ENCODE data around the gene CDS2.

Gene CDS2

DNA sequence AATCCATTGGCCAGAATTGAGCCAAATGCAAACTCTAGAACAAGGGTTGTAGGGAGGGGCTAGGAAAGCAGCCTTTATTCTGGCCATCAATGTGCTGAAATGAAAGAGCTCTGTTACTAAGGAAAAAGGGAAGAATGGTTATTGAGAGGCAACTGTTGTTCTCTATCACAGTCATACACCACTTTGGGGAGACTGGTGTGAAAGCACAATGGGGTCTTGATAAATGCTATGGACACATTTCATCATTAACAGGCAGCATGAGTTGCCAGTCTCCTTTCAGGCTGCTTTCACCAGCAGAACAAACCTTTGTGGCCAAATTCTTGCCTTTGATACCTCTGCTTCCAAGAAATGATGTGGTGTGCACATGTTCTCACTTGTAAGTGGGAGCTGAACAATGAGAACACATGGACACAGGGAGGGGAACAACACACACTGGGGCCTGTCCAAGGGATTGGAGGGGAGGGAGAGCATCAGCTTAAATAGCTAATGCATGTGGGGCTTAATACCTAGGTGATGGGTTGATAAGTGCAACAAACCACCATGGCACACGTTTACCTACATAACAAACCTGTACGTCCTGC is 86.2 kb downstream of the CDS2 start:
- Histone ChIP-seq H3K4me3 (ENCODE audit: insufficient read length, low read depth) (no peak overlapping the region), H3K9me3 (ENCODE audit: insufficient read depth, low read length) (no peaks in the 10 kb centered on the region), H3K27me3 (ENCODE audit: insufficient read depth, insufficient read length) (no peaks in the 10 kb centered on the region), H3K4me1 (ENCODE audit: insufficient read depth, insufficient read length) (no peaks in the 10 kb centered on the region), H3K36me3 (ENCODE audit: insufficient read depth, insufficient read length, low read length) (peaks cover 3% of the 10 kb centered on the region), H3K9ac (ENCODE audit: insufficient read length, low read depth) (no peak overlapping the region)
- TF ChIP-seq SUZ12 (IDR thresholded peaks at IDR 0.05; ENCODE audit: extremely low read depth, insufficient read depth, insufficient read length) (no peak), YY1 (IDR thresholded peaks at IDR 0.05; ENCODE audit: insufficient read depth, insufficient read length) (no peak), ZNF274 (IDR thresholded peaks at IDR 0.05; ENCODE audit: low read depth, low read length) (no peak)
- no peak for DNase-seq (ENCODE audit: low read depth, low spot score)

GRCh38 chr20:5214826-5215225 is 88.0 kb downstream of the CDS2 start:
- DNase-seq (ENCODE audit: low read depth, low spot score): no peak
- TF ChIP-seq SUZ12 (IDR thresholded peaks at IDR 0.05; ENCODE audit: extremely low read depth, insufficient read depth, insufficient read length) (no peak), ZNF274 (IDR thresholded peaks at IDR 0.05; ENCODE audit: low read depth, low read length) (no peak), YY1 (IDR thresholded peaks at IDR 0.05; ENCODE audit: insufficient read depth, insufficient read length) (no peak)

GRCh38 chr20:5215672-5216304 is 89.0 kb downstream of the CDS2 start:
- Histone ChIP-seq H3K36me3 (ENCODE audit: insufficient read depth, insufficient read length, low read length) (peaks cover 3% of the 10 kb centered on the region), H3K4me3 (ENCODE audit: insufficient read length, low read depth) (no peak overlapping the region), H3K27me3 (ENCODE audit: insufficient read depth, insufficient read length) (no peaks in the 10 kb centered on the region), H3K9ac (ENCODE audit: insufficient read length, low read depth) (no peak overlapping the region), H3K9me3 (ENCODE audit: insufficient read depth, low read length) (no peaks in the 10 kb centered on the region), H3K4me1 (ENCODE audit: insufficient read depth, insufficient read length) (no peaks in the 10 kb centered on the region)
- TF ChIP-seq ZNF274 (IDR thresholded peaks at IDR 0.05; ENCODE audit: low read depth, low read length): no peak
- no peak for TF ChIP-seq SUZ12 (IDR thresholded peaks at IDR 0.05; ENCODE audit: extremely low read depth, insufficient read depth, insufficient read length)
- no peak for TF ChIP-seq YY1 (IDR thresholded peaks at IDR 0.05; ENCODE audit: insufficient read depth, insufficient read length)
- DNase-seq (ENCODE audit: low read depth, low spot score): no peak

More at GRCh38 chr20:5214826-5215225, 88.0 kb downstream of the CDS2 start:
- H3K4me3 ChIP-seq (ENCODE audit: insufficient read length, low read depth): no peak overlapping the region
- H3K4me1 ChIP-seq (ENCODE audit: insufficient read depth, insufficient read length): no peaks in the 10 kb centered on the region
- no peaks in the 10 kb centered on the region for H3K9me3 ChIP-seq (ENCODE audit: insufficient read depth, low read length)
- no peaks in the 10 kb centered on the region for H3K27me3 ChIP-seq (ENCODE audit: insufficient read depth, insufficient read length)
- no peak overlapping the region for H3K9ac ChIP-seq (ENCODE audit: insufficient read length, low read depth)
- H3K36me3 ChIP-seq (ENCODE audit: insufficient read depth, insufficient read length, low read length): peaks cover 3% of the 10 kb centered on the region

GRCh38 chr20:5216663-5217062 is 89.9 kb downstream of the CDS2 start:
- Histone ChIP-seq H3K9ac (ENCODE audit: insufficient read length, low read depth) (no peak overlapping the region), H3K4me1 (ENCODE audit: insufficient read depth, insufficient read length) (no peaks in the 10 kb centered on the region), H3K36me3 (ENCODE audit: insufficient read depth, insufficient read length, low read length) (peaks cover 3% of the 10 kb centered on the region), H3K27me3 (ENCODE audit: insufficient read depth, insufficient read length) (no peaks in the 10 kb centered on the region), H3K4me3 (ENCODE audit: insufficient read length, low read depth) (no peak overlapping the region), H3K9me3 (ENCODE audit: insufficient read depth, low read length) (no peaks in the 10 kb centered on the region)
- TF ChIP-seq YY1 (IDR thresholded peaks at IDR 0.05; ENCODE audit: insufficient read depth, insufficient read length): no peak
- TF ChIP-seq ZNF274 (IDR thresholded peaks at IDR 0.05; ENCODE audit: low read depth, low read length): no peak
- TF ChIP-seq SUZ12 (IDR thresholded peaks at IDR 0.05; ENCODE audit: extremely low read depth, insufficient read depth, insufficient read length): no peak
- DNase-seq (ENCODE audit: low read depth, low spot score): no peak

- no peak for DNase-seq (ENCODE audit: low read depth, low spot score)
- Histone ChIP-seq H3K36me3 (ENCODE audit: insufficient read depth, insufficient read length, low read length) (no peaks in the 10 kb centered on the region), H3K4me3 (ENCODE audit: insufficient read length, low read depth) (no peak overlapping the region), H3K27me3 (ENCODE audit: insufficient read depth, insufficient read length) (no peaks in the 10 kb centered on the region), H3K4me1 (ENCODE audit: insufficient read depth, insufficient read length) (no peaks in the 10 kb centered on the region), H3K9ac (ENCODE audit: insufficient read length, low read depth) (no peak overlapping the region), H3K9me3 (ENCODE audit: insufficient read depth, low read length) (no peaks in the 10 kb centered on the region)
- no peak for TF ChIP-seq ZNF274 (IDR thresholded peaks at IDR 0.05; ENCODE audit: low read depth, low read length)
- TF ChIP-seq YY1 (IDR thresholded peaks at IDR 0.05; ENCODE audit: insufficient read depth, insufficient read length): no peak
- no peak for TF ChIP-seq SUZ12 (IDR thresholded peaks at IDR 0.05; ENCODE audit: extremely low read depth, insufficient read depth, insufficient read length)
Measured at GRCh38 chr20:5217616-5218015, 90.8 kb downstream of the CDS2 start.

DNA sequence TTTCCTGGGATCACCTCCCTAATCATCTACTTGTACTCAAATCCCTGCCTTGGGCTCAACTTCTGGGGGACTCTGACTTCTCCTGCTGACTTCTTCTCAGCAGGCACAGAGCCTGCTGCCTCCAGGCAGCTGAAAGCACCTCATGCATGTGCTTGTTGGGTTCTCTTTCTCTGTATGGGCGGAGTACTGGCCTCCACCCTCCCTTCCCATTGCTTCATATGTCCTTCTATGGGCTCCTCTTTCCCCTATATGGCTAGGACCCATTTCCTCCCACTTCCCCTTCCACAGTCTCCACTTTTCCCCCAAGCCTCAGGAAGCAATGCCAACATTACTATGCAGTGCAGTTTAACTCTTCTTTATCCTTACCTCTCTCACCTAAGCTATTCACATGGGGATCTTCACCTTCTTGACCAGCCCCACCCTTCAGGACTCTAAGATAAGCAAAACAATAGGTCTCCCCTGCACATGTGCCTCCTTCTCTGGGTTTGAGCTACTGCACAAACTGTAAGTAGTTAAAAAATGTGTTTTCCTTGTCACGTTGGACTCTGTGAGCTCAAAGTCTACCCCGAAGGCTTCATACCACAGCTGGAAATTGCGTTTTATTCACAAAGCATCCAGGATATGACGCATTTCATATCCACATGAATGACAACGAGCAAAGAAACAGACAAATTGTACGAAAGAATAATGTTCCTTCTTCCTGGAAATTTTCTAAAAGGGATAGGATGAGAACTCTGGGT is 93.7 kb downstream of the CDS2 start:
- H3K4me1 ChIP-seq (ENCODE audit: insufficient read depth, insufficient read length): no peaks in the 10 kb centered on the region
- H3K9me3 ChIP-seq (ENCODE audit: insufficient read depth, low read length): no peaks in the 10 kb centered on the region
- H3K27me3 ChIP-seq (ENCODE audit: insufficient read depth, insufficient read length): no peaks in the 10 kb centered on the region
- no peaks in the 10 kb centered on the region for H3K36me3 ChIP-seq (ENCODE audit: insufficient read depth, insufficient read length, low read length)
- no peak overlapping the region for H3K9ac ChIP-seq (ENCODE audit: insufficient read length, low read depth)
- H3K4me3 ChIP-seq (ENCODE audit: insufficient read length, low read depth): no peak overlapping the region
- TF ChIP-seq ZNF274 (IDR thresholded peaks at IDR 0.05; ENCODE audit: low read depth, low read length) (no peak), SUZ12 (IDR thresholded peaks at IDR 0.05; ENCODE audit: extremely low read depth, insufficient read depth, insufficient read length) (no peak), YY1 (IDR thresholded peaks at IDR 0.05; ENCODE audit: insufficient read depth, insufficient read length) (no peak)
- DNase-seq (ENCODE audit: low read depth, low spot score): no peak

DNA sequence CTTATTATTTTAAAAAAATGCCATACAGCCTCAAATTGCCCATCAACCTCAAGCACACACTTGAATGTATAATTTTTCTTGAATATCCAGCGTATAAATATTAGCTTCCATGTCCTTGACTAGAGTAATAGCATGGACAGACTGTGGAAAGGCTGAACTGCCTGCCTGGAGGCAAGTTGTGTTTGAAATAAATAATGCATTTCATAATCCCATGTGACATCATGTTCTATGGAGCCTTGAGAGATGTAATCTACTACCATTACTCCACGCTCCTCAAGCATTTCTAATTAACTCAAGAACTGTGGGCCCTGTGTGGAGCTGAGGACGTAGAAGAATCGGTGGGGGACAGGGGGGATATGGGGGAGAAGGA is 94.2 kb downstream of the CDS2 start:
- H3K27me3 ChIP-seq (ENCODE audit: insufficient read depth, insufficient read length): no peaks in the 10 kb centered on the region
- H3K9me3 ChIP-seq (ENCODE audit: insufficient read depth, low read length): no peaks in the 10 kb centered on the region
- no peak for DNase-seq (ENCODE audit: low read depth, low spot score)
- no peak overlapping the region for H3K9ac ChIP-seq (ENCODE audit: insufficient read length, low read depth)
- no peak overlapping the region for H3K4me3 ChIP-seq (ENCODE audit: insufficient read length, low read depth)
- no peak for TF ChIP-seq YY1 (IDR thresholded peaks at IDR 0.05; ENCODE audit: insufficient read depth, insufficient read length)
- no peak for TF ChIP-seq ZNF274 (IDR thresholded peaks at IDR 0.05; ENCODE audit: low read depth, low read length)
- TF ChIP-seq SUZ12 (IDR thresholded peaks at IDR 0.05; ENCODE audit: extremely low read depth, insufficient read depth, insufficient read length): no peak
- H3K36me3 ChIP-seq (ENCODE audit: insufficient read depth, insufficient read length, low read length): no peaks in the 10 kb centered on the region
- H3K4me1 ChIP-seq (ENCODE audit: insufficient read depth, insufficient read length): no peaks in the 10 kb centered on the region

All from NT2/D1 (cell line).